ENCODE results near the gene C1QA.

GRCh38 chr1:22619252-22619651 lies 17.2 kb upstream of the C1QA start:
- TF ChIP-seq CTCF (IDR thresholded peaks at IDR 0.05; ENCODE audit: low read length) (no peak), EZH2 (IDR thresholded peaks at IDR 0.05; ENCODE audit: borderline replicate concordance, low read length) (no peak)
